Measurements from ENCODE around the gene FECH.

The FECH gene

GRCh38 chr18:57569133-57569532 lies 17.4 kb downstream of the FECH start:
- in situ Hi-C loops (cut with MboI; ENCODE audit: low sequenced_read_pairs) = loop anchor here (25.0 kb wide), 1 partner anchor 832 kb away; no protein-coding TSS in a partner anchor
- no peaks in the 10 kb centered on the region for H3K9me3 ChIP-seq
- no peaks in the 10 kb centered on the region for H3K27me3 ChIP-seq (ENCODE audit: low read depth)
- no peak for DNase-seq (ENCODE audit: low spot score in 2 of 2)
- H3K4me3 ChIP-seq = no peak overlapping the region
- H3K4me1 ChIP-seq = no peaks in the 10 kb centered on the region
- peaks cover 57% of the 10 kb centered on the region for H3K36me3 ChIP-seq (replicated peaks)

GRCh38 chr18:57561728-57562423 lies 24.6 kb downstream of the FECH start:
- in situ Hi-C loops (cut with MboI; ENCODE audit: low sequenced_read_pairs) = loop anchor here (25.0 kb wide), 1 partner anchor 825 kb away; no protein-coding TSS in a partner anchor
- Histone ChIP-seq H3K4me1 (no peaks in the 10 kb centered on the region), H3K27me3 (ENCODE audit: low read depth) (no peaks in the 10 kb centered on the region), H3K36me3 (replicated peaks) (peaks cover 21% of the 10 kb centered on the region), H3K9me3 (no peaks in the 10 kb centered on the region), H3K4me3 (no peak overlapping the region)
- peak; percentile 46 to 54 for DNase-seq (ENCODE audit: low spot score in 2 of 2)

GRCh38 chr18:57561261-57561660 lies 25.2 kb downstream of the FECH start:
- no peaks in the 10 kb centered on the region for H3K27me3 ChIP-seq (ENCODE audit: low read depth)
- H3K4me3 ChIP-seq = no peak overlapping the region
- in situ Hi-C loops (cut with MboI; ENCODE audit: low sequenced_read_pairs) = loop anchor here (25.0 kb wide), 1 partner anchor 824 kb away; no protein-coding TSS in a partner anchor
- no peaks in the 10 kb centered on the region for H3K4me1 ChIP-seq
- peaks cover 19% of the 10 kb centered on the region for H3K36me3 ChIP-seq (replicated peaks)
- no peaks in the 10 kb centered on the region for H3K9me3 ChIP-seq
- DNase-seq (ENCODE audit: low spot score in 2 of 2) = no peak

- H3K9me3 ChIP-seq = no peaks in the 10 kb centered on the region
- no peaks in the 10 kb centered on the region for H3K27me3 ChIP-seq (ENCODE audit: low read depth)
- peaks cover 16% of the 10 kb centered on the region for H3K36me3 ChIP-seq (replicated peaks)
- no peak for DNase-seq (ENCODE audit: low spot score in 2 of 2)
- no peaks in the 10 kb centered on the region for H3K4me1 ChIP-seq
- no peak overlapping the region for H3K4me3 ChIP-seq
- in situ Hi-C loops (cut with MboI; ENCODE audit: low sequenced_read_pairs) = loop anchor here (25.0 kb wide), 1 partner anchor 822 kb away; no protein-coding TSS in a partner anchor
These were observed 27.2 kb downstream of the FECH start for GRCh38 chr18:57559314-57559713.

GRCh38 chr18:57555134-57555533 lies 31.4 kb downstream of the FECH start:
- in situ Hi-C loops (cut with MboI; ENCODE audit: low sequenced_read_pairs) = loop anchor here (25.0 kb wide), 1 partner anchor 818 kb away; no protein-coding TSS in a partner anchor
- peaks cover 12% of the 10 kb centered on the region for H3K36me3 ChIP-seq (replicated peaks)

GRCh38 chr18:57550510-57550909 lies 36.0 kb downstream of the FECH start:
- peaks cover 6% of the 10 kb centered on the region; the same call in 1 of the 2 replicates for H3K36me3 ChIP-seq (replicated peaks)
- in situ Hi-C loops (cut with MboI; ENCODE audit: low sequenced_read_pairs) = loop anchor here (25.0 kb wide), 1 partner anchor 813 kb away; no protein-coding TSS in a partner anchor
- H3K4me3 ChIP-seq = no peak overlapping the region

More at GRCh38 chr18:57555134-57555533, 31.4 kb downstream of the FECH start:
- Histone ChIP-seq H3K4me3 (no peak overlapping the region), H3K27me3 (ENCODE audit: low read depth) (no peaks in the 10 kb centered on the region), H3K4me1 (no peaks in the 10 kb centered on the region), H3K9me3 (no peaks in the 10 kb centered on the region)
- DNase-seq (ENCODE audit: low spot score in 2 of 2) = no peak

GRCh38 chr18:57547260-57547659 lies 39.2 kb downstream of the FECH start:
- in situ Hi-C loops (cut with MboI; ENCODE audit: low sequenced_read_pairs) = no loop called here
- no peak overlapping the region for H3K4me3 ChIP-seq

More at GRCh38 chr18:57550510-57550909, 36.0 kb downstream of the FECH start:
- DNase-seq (ENCODE audit: low spot score in 2 of 2) = no peak
- H3K9me3 ChIP-seq = no peaks in the 10 kb centered on the region
- no peaks in the 10 kb centered on the region for H3K4me1 ChIP-seq
- no peaks in the 10 kb centered on the region for H3K27me3 ChIP-seq (ENCODE audit: low read depth)

GRCh38 chr18:57544936-57545660 lies 41.4 kb downstream of the FECH start:
- DNase-seq (ENCODE audit: low spot score in 2 of 2) = no peak
- Histone ChIP-seq H3K36me3 (replicated peaks) (no peaks in the 10 kb centered on the region), H3K9me3 (no peaks in the 10 kb centered on the region), H3K4me3 (no peak overlapping the region), H3K27me3 (ENCODE audit: low read depth) (no peaks in the 10 kb centered on the region), H3K4me1 (no peaks in the 10 kb centered on the region)
- in situ Hi-C loops (cut with MboI; ENCODE audit: low sequenced_read_pairs) = no loop called here

More at GRCh38 chr18:57547260-57547659, 39.2 kb downstream of the FECH start:
- no peaks in the 10 kb centered on the region for H3K4me1 ChIP-seq
- no peaks in the 10 kb centered on the region for H3K27me3 ChIP-seq (ENCODE audit: low read depth)
- DNase-seq (ENCODE audit: low spot score in 2 of 2) = no peak
- H3K36me3 ChIP-seq (replicated peaks) = no peaks in the 10 kb centered on the region
- H3K9me3 ChIP-seq = no peaks in the 10 kb centered on the region

GRCh38 chr18:57543560-57543959 lies 42.9 kb downstream of the FECH start:
- Histone ChIP-seq H3K9me3 (no peaks in the 10 kb centered on the region), H3K4me1 (no peaks in the 10 kb centered on the region), H3K27me3 (ENCODE audit: low read depth) (no peaks in the 10 kb centered on the region), H3K4me3 (no peak overlapping the region), H3K36me3 (replicated peaks) (no peaks in the 10 kb centered on the region)
- no peak for DNase-seq (ENCODE audit: low spot score in 2 of 2)
- in situ Hi-C loops (cut with MboI; ENCODE audit: low sequenced_read_pairs) = no loop called here

GRCh38 chr18:57542812-57543427 lies 43.6 kb downstream of the FECH start:
- in situ Hi-C loops (cut with MboI; ENCODE audit: low sequenced_read_pairs) = no loop called here

GRCh38 chr18:57542126-57542525 lies 44.4 kb downstream of the FECH start:
- H3K4me1 ChIP-seq = no peaks in the 10 kb centered on the region
- no peak for DNase-seq (ENCODE audit: low spot score in 2 of 2)
- no peaks in the 10 kb centered on the region for H3K9me3 ChIP-seq
- in situ Hi-C loops (cut with MboI; ENCODE audit: low sequenced_read_pairs) = no loop called here
- H3K4me3 ChIP-seq = no peak overlapping the region
- H3K27me3 ChIP-seq (ENCODE audit: low read depth) = no peaks in the 10 kb centered on the region
- no peaks in the 10 kb centered on the region for H3K36me3 ChIP-seq (replicated peaks)

More at GRCh38 chr18:57542812-57543427, 43.6 kb downstream of the FECH start:
- Histone ChIP-seq H3K9me3 (no peaks in the 10 kb centered on the region), H3K36me3 (replicated peaks) (no peaks in the 10 kb centered on the region), H3K4me3 (no peak overlapping the region), H3K27me3 (ENCODE audit: low read depth) (no peaks in the 10 kb centered on the region), H3K4me1 (no peaks in the 10 kb centered on the region)
- DNase-seq (ENCODE audit: low spot score in 2 of 2) = no peak

- in situ Hi-C loops (cut with MboI; ENCODE audit: low sequenced_read_pairs) = no loop called here
- no peaks in the 10 kb centered on the region for H3K4me1 ChIP-seq
- H3K4me3 ChIP-seq = no peak overlapping the region
- H3K36me3 ChIP-seq (replicated peaks) = no peaks in the 10 kb centered on the region
- H3K9me3 ChIP-seq = no peaks in the 10 kb centered on the region
- DNase-seq (ENCODE audit: low spot score in 2 of 2) = no peak
- no peaks in the 10 kb centered on the region for H3K27me3 ChIP-seq (ENCODE audit: low read depth)
These were observed 46.8 kb downstream of the FECH start for GRCh38 chr18:57539702-57540101.

GRCh38 chr18:57538614-57539013 lies 47.9 kb downstream of the FECH start:
- no peak overlapping the region for H3K4me3 ChIP-seq
- no peaks in the 10 kb centered on the region for H3K27me3 ChIP-seq (ENCODE audit: low read depth)
- H3K9me3 ChIP-seq = no peaks in the 10 kb centered on the region
- H3K36me3 ChIP-seq (replicated peaks) = no peaks in the 10 kb centered on the region
- DNase-seq (ENCODE audit: low spot score in 2 of 2) = no peak
- in situ Hi-C loops (cut with MboI; ENCODE audit: low sequenced_read_pairs) = no loop called here
- H3K4me1 ChIP-seq = no peaks in the 10 kb centered on the region
